ENCODE results near the gene EFCAB9.

The EFCAB9 gene

DNA sequence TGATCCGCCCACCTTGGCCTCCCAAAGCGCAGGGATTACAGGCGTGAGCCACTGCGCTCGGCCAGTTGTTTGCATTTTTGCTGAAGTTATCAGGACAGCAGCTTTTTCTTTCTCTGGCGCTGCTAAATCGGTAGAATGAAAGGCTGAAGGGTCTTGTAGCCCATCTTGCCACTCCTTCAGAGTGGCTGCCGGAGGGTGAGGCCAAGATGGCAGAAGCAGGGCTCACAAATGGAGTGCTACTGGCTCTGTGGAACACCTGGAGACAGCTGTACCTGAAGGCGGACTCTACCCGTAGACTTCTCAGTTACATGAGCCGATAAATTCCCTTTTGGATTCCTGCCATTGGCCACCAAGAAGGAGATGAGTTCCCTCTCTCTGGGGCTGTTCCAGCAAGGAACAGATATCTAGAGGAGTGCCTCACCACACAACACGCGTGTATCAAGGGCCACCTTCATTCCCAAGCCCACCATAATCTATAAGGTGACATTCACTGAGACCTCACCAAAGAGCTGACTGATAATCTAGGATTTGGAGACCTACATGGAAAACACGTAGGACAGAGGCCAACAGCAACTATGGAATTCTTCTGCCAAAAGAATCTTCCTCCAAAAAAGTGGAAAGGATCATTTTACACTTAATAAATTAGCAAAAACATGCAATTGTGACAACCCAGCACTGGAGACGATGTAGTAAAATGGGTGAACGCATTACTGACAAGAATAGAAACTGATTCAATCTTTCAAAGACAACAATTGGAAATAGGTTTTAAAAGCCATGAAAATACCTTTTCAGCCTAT, 27.7 kb upstream of the EFCAB9 start:
- no peak for DNase-seq (ENCODE audit: low read depth)

GRCh38 chr5:172167895-172168294, 26.1 kb upstream of the EFCAB9 start:
- no peak for DNase-seq (ENCODE audit: low read depth)

GRCh38 chr5:172168311-172168710, 25.7 kb upstream of the EFCAB9 start:
- DNase-seq (ENCODE audit: low read depth) = no peak

DNA sequence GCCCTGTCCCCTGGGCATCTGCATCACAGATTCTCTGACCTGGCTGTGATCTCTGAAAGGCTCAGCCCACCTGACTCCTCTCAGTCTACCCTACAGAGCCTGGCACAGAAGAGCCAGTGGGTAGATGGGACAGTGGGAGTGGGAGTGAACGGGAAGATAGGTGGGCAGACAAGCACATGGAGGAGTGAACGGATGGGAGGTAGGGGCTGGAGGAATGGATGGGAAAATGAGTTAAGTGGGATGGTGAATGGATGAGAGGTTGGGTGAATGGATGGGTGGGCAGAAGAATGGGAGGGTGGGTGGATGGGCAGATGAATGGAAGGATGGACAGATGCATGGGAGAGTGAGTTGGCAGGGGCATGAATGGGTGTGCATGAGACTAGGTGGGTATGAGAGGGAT, 24.8 kb upstream of the EFCAB9 start:
- no peak for DNase-seq (ENCODE audit: low read depth)

DNA sequence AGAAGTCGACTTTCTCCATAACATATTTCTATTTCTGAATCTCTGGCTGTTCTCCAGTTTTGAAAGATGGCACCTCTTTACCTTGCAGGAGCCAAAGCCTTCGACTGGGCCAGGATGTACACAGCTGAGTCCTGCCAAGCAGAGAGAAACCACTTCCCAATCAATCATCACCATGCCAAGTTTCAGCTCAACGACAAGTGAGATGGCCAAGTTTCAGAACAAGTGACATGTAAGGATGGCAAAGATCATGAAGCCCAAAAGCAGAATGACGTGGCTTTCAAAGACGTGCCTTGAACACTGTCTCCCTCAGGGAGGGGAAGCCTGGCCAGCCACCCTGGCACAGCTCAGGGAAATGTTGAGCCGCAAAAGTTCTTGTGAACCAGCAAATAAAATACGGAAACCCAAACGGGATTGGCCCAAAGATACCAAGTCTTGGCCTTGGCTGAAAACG, 23.7 kb upstream of the EFCAB9 start:
- no peak for DNase-seq (ENCODE audit: low read depth)

GRCh38 chr5:172171118-172171517, 22.9 kb upstream of the EFCAB9 start:
- DNase-seq (ENCODE audit: low read depth) = no peak

- DNase-seq (ENCODE audit: low read depth) = no peak
Measured at GRCh38 chr5:172172912-172173563, 20.9 kb upstream of the EFCAB9 start.

DNA sequence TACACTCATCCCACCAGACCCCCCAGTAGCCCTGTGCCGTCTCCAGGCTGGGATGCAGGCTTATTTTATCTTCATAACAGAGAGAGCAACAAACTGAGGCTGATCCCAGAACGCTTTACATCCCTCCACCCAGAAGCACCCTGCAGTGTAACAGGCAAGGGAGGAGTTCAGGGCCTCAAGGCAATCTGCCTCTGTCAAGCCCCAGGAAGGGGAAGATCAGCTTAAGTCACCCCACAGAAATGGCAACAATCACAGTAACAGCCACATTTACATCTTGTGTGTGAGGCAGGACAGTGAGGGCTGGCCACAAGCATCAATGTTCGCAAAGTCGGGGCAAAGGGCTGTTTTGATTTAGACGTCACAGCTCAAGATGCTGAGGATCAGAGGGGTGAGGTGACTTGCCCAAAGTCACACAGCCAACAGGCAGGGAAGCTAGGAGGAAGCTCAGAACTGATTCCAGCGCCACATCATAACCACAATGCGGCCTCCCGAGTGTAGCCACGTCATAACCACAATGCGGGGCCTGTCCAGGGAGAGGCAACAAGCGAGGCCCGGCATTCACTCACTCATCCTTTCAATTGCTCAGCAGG, 20.3 kb upstream of the EFCAB9 start:
- DNase-seq (ENCODE audit: low read depth) = peak; percentile 49

DNA sequence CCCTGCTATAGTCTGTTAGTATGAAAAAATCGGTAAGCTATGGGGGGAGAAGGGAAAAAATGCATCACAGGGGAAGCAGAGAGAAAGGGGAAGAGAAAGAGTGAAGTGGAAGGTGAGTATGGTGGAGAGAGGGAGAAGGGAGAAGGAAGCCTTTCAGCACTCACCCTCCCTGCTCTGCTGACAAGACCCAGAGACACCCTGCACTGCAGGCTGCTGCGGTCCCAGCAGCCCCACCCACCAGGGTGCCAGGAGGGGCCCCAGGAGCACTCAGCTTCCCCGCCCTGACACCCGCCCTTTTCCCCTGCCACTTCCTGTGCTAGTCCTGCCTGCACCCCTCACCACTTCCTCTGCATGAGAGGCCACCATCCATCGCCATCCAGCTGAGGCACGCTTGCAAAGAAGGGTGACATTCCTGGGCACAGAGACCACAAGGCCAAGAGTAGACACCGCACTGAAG, 18.7 kb upstream of the EFCAB9 start:
- peak; percentile 78 for DNase-seq (ENCODE audit: low read depth)

- no peak for DNase-seq (ENCODE audit: low read depth)
Measured at GRCh38 chr5:172177176-172177575, 16.8 kb upstream of the EFCAB9 start.

- DNase-seq (ENCODE audit: low read depth) = no peak
Measured at GRCh38 chr5:172178301-172178987, 15.5 kb upstream of the EFCAB9 start.

DNA sequence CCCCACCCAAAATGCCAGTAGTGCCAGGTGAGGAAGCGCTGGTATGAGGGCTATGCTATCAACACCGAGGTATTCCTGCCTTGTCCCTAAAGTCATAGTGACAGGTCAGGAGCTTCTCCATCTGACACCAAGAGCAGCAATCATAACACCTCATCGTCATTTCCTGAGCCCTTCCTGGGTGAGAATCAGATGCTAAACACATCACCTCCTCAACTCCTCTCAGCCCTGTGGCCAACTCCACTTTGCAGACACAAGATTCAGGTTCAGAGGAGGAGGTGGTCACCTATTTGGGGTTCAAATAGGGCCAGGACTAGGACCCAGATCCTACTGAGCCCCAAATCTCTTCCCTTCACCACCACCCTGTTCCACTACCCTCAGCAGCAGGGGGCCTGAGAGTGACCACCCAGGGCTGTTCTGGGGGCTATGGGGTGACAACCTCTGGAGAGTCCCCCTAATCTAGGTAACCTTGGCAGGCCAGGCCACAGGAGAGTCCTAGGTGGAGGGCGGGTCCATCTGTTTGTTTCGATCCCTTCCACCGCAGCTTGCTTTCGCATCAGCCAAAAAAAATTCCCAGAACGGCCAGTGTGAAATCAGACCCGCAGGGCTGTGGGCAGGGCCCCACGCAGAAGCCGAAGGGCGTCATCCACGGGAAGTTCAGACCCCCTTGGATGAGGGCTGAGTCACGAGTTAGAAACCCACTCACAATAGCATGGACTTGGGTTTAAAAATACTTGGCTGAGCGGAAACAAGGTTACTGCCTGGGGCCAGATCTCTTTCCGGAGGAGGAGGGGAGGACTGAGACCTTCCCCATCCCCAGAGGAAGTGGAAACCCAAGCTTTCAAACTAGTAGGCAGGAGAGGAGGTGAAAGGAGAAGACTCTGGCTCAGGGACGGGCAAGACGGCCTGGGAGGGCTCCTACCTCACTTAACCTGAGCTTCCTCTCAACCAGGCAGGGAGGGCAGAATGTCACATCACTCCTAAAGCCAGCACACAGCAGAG, 14.7 kb upstream of the EFCAB9 start:
- DNase-seq (ENCODE audit: low read depth) = no peak

DNA sequence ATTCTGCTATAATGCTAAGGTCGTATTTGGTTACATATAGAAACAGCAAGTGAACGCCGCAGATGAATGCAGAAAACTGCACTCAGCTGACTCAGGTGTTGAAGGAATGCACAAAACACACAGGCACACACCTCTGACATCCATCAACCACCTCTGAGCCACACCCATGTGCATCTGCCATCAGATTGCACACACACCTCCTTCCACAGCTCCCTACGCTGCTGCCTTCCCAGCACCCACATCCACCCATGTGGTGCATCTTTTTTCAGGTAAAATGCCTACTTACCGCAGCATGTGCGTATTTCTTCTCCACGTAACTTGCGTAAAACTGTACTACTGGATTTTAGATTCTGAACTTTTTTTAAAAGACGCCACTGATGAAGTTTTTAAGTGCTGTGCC, 13.0 kb upstream of the EFCAB9 start:
- DNase-seq (ENCODE audit: low read depth) = no peak

DNA sequence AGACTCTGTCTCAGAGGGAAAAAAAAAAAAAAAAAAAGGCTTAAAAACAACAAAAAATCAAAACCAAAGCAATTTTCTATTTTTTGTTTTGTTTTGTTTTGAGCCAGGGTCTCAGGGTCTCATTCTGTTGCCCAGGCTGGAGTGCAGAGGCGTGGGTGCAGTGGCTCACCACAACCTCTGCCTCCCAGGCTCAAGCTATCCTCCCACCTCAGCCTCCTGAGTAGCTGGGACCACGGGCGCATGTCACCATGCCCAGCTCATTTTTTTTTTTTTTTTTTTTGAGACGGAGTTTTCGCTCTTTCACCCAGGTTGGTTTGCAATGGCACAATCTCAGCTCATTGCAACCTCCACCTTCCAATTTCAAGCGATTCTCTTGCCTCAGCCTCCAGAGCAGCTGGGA, 11.7 kb upstream of the EFCAB9 start:
- no peak for DNase-seq (ENCODE audit: low read depth)

DNA sequence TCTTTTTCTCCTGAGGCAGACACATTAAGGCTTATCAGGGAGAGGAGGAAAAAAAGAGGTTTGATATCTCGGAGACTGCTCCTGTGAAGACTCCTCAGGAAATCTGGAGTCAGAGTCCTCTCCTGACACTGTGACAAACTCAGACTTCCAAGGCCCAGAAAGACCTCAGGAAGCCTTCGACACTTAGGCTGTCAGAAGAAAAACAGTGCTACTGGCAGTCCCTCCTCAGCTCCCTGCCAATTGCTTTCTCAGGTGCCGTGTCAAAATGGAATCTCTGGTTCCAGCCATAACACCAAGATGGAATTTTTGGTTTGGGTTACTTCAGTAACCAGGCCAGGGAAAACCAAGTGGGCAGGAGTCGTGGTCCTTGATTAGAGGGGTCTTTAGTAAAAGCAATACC, 10.1 kb upstream of the EFCAB9 start:
- DNase-seq (ENCODE audit: low read depth) = no peak

GRCh38 chr5:172185096-172185461, 8.9 kb upstream of the EFCAB9 start:
- no peak for DNase-seq (ENCODE audit: low read depth)

- no peak for DNase-seq (ENCODE audit: low read depth)
Measured at GRCh38 chr5:172186114-172186695, 7.8 kb upstream of the EFCAB9 start.

GRCh38 chr5:172187118-172188032, 6.6 kb upstream of the EFCAB9 start:
- peak; percentile 55 for DNase-seq (ENCODE audit: low read depth)

DNA sequence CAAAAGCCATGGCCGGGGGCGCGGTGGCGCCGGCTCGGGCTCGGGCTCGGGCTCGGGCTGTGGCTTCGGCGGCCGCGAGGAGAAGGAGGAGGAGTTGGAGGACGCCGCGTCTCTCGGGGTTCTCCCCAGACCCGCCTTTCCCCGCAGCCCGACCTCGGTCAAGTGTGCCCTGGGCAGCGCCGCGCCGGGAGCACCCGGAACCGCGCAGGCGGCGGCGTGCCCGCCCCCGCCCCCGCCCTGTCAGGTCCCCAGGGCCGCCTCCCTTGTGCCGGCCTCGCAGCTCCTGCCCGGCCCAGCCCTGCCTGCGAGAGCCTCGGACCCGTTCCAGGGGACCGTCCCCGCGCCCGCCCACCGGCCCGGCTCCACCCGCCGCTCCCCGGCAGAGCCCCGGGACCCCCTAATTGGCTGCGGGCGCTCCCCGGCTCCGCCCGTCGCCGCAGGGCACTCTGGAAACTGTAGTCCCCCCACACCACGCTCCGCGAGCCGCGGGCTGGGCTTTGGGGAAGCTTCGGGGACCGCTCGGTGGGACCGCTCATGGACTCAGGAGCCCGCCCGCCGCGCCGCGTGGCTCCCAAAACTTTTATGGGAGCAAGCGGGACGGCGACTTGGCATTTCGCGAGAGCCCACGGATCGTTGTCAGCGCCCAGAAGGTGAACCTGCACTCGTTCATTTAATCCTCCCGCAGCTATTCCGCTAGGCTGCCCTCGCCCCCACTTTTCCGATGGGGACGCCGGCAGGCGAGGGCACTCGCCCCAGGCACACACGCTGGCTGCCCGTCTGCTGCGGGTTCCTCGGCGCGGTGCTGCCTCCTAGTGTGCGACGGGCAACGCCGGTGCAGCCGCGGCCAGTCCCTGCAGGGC, 5.7 kb upstream of the EFCAB9 start, which contains the start of gene STK10:
STK10 (minus strand) TSS at position 192 of the 860 bp plus-strand sequence; CDS start at position 10, 182 bp downstream.
- DNase-seq (ENCODE audit: low read depth) = peak; percentile 84

Measured in stimulated activated CD8-positive, alpha-beta memory T cell treated with anti-CD3 and anti-CD28 coated beads, Interleukin-12 subunit alpha, Interleukin-12 subunit beta, amount 100 ng/mL, for 1 hour (primary cell).